Measurements from ENCODE around the gene ATG4D.

GRCh38 chr19:10513223-10513622 is 30.5 kb upstream of the ATG4D start:
- TF ChIP-seq, protein P1, sequence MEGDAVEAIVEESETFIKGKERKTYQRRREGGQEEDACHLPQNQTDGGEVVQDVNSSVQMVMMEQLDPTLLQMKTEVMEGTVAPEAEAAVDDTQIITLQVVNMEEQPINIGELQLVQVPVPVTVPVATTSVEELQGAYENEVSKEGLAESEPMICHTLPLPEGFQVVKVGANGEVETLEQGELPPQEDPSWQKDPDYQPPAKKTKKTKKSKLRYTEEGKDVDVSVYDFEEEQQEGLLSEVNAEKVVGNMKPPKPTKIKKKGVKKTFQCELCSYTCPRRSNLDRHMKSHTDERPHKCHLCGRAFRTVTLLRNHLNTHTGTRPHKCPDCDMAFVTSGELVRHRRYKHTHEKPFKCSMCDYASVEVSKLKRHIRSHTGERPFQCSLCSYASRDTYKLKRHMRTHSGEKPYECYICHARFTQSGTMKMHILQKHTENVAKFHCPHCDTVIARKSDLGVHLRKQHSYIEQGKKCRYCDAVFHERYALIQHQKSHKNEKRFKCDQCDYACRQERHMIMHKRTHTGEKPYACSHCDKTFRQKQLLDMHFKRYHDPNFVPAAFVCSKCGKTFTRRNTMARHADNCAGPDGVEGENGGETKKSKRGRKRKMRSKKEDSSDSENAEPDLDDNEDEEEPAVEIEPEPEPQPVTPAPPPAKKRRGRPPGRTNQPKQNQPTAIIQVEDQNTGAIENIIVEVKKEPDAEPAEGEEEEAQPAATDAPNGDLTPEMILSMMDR (IDR thresholded peaks at IDR 0.05), result no peak
- no peak for TF ChIP-seq POLR2A (IDR thresholded peaks at IDR 0.05)
